Measurements from ENCODE around the gene ABCB1. TPM values are rescaled to one million over a fixed set of nuclear protein-coding genes. Genes with fewer than 3 reads are reported as not detected.

ABCB1 gene
- total RNA-seq, 1 donor from 2014 or later, result not detected

GRCh38 chr7:87494454-87494853, 106.2 kb downstream of the ABCB1 start:
- no peak overlapping the region for H3K4me2 ChIP-seq
- no peak overlapping the region for H3K9ac ChIP-seq
- DNase-seq (ENCODE audit: low spot score), result no peak
- no peak overlapping the region for H2AFZ ChIP-seq (replicated peaks)
- Mint-ChIP-seq H3K27ac (no peak overlapping the region), H3K4me1 (no peaks in the 10 kb centered on the region), H3K36me3 (no peaks in the 10 kb centered on the region), H3K9me3 (no peaks in the 10 kb centered on the region), H3K27me3 (ENCODE audit: insufficient read depth, low read depth) (no peaks in the 10 kb centered on the region), H3K4me3 (no peak overlapping the region)
- no peaks in the 10 kb centered on the region for H3K27me3 ChIP-seq
- no peaks in the 10 kb centered on the region for H3K79me2 ChIP-seq (ENCODE audit: low read depth)
- no peak overlapping the region for H3K4me3 ChIP-seq
- no peaks in the 10 kb centered on the region for H3K4me1 ChIP-seq
- no peaks in the 10 kb centered on the region for H3K9me3 ChIP-seq (ENCODE audit: low read depth)
- H3K36me3 ChIP-seq, result no peaks in the 10 kb centered on the region
- H4K20me1 ChIP-seq (ENCODE audit: low read depth), result no peaks in the 10 kb centered on the region
- H3F3A ChIP-seq (ENCODE audit: low read depth), result no peaks in the 10 kb centered on the region
- TF ChIP-seq EZH2 (IDR thresholded peaks at IDR 0.05) (no peak), EZH2phosphoT487 (IDR thresholded peaks at IDR 0.05) (no peak), CTCF (IDR thresholded peaks at IDR 0.05) (no peak)
- H3K27ac ChIP-seq, result no peak overlapping the region

- Histone ChIP-seq H3K27me3 (peaks cover 7% of the 10 kb centered on the region), H3K4me2 (no peak overlapping the region), H3K9ac (no peak overlapping the region), H3K4me1 (no peaks in the 10 kb centered on the region), H3K36me3 (no peaks in the 10 kb centered on the region), H3K27ac (no peak overlapping the region), H3F3A (ENCODE audit: low read depth) (no peaks in the 10 kb centered on the region), H3K79me2 (ENCODE audit: low read depth) (no peaks in the 10 kb centered on the region), H3K9me3 (ENCODE audit: low read depth) (no peaks in the 10 kb centered on the region), H4K20me1 (ENCODE audit: low read depth) (no peaks in the 10 kb centered on the region), H2AFZ (replicated peaks) (no peak overlapping the region), H3K4me3 (no peak overlapping the region)
- Mint-ChIP-seq H3K27ac (no peak overlapping the region), H3K9me3 (no peaks in the 10 kb centered on the region), H3K27me3 (ENCODE audit: insufficient read depth, low read depth) (no peaks in the 10 kb centered on the region), H3K4me3 (no peak overlapping the region), H3K36me3 (no peaks in the 10 kb centered on the region), H3K4me1 (no peaks in the 10 kb centered on the region)
- TF ChIP-seq EZH2phosphoT487 (IDR thresholded peaks at IDR 0.05) (no peak), EZH2 (IDR thresholded peaks at IDR 0.05) (no peak), CTCF (IDR thresholded peaks at IDR 0.05) (no peak)
- DNase-seq (ENCODE audit: low spot score), result no peak
These were observed 117.6 kb downstream of the ABCB1 start for GRCh38 chr7:87483131-87483530.

- Histone ChIP-seq H3K4me2 (no peak overlapping the region), H3K9me3 (ENCODE audit: low read depth) (no peaks in the 10 kb centered on the region), H2AFZ (replicated peaks) (no peak overlapping the region), H3K27me3 (peaks cover 17% of the 10 kb centered on the region), H4K20me1 (ENCODE audit: low read depth) (no peaks in the 10 kb centered on the region), H3K36me3 (no peaks in the 10 kb centered on the region), H3K9ac (no peak overlapping the region), H3K4me3 (no peak overlapping the region), H3K4me1 (no peaks in the 10 kb centered on the region), H3K79me2 (ENCODE audit: low read depth) (no peaks in the 10 kb centered on the region), H3K27ac (no peak overlapping the region), H3F3A (ENCODE audit: low read depth) (no peaks in the 10 kb centered on the region)
- no peaks in the 10 kb centered on the region for H3K9me3 Mint-ChIP-seq
- H3K27me3 Mint-ChIP-seq (ENCODE audit: insufficient read depth, low read depth), result no peaks in the 10 kb centered on the region
- DNase-seq (ENCODE audit: low spot score), result no peak
- H3K27ac Mint-ChIP-seq, result no peak overlapping the region
- H3K4me3 Mint-ChIP-seq, result no peak overlapping the region
- H3K36me3 Mint-ChIP-seq, result no peaks in the 10 kb centered on the region
- no peak for TF ChIP-seq EZH2 (IDR thresholded peaks at IDR 0.05)
- no peak for TF ChIP-seq EZH2phosphoT487 (IDR thresholded peaks at IDR 0.05)
- no peak for TF ChIP-seq CTCF (IDR thresholded peaks at IDR 0.05)
- H3K4me1 Mint-ChIP-seq, result no peaks in the 10 kb centered on the region
These were observed 118.6 kb downstream of the ABCB1 start for GRCh38 chr7:87482115-87482514.
